SH-SY5Y (cell line): ENCODE measurements around the gene FBN1.

ENCODE experiments used
- GATA2 ChIP-seq: IDR thresholded peaks from 2 replicates; pipeline ENCODE4 v1.6.1; 2011; ENCODE audit warnings: mild to moderate bottlenecking, low read depth, low read length
- GATA3 ChIP-seq: IDR thresholded peaks from 2 replicates; pipeline ENCODE4 v1.6.1; 2011; ENCODE audit warnings: low read depth, mild to moderate bottlenecking, low read length, moderate library complexity

DNA sequence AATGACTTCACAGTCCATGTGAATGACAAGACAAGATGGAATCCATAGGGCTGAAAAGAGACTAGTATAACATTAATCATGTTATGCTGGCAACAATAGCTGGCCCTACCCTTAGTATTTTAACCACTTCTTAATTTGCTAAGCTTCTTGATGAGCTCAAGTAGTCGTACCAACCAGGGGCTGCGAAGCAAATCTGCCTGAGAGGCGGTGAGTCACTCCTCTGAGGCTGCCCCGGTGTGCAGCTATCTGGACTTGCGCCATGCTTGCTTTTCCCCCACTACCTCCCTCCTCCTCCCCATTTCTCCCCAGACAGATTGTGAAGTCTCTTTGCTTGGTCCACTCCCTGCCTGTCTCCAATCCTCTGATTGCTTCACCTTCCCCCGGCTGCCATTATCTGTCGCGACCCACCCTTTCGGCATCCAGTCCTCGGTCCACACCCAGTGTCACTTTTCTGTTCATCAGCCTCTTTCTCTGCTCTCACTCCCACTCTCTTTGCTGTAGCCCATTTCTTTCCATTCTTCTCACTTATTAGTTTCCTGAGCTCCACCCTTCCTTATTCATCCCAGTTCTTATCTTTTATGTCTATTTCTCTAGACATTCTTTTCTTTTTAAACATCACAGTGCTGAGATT is 271.6 kb downstream of the FBN1 start:
- no peak for TF ChIP-seq GATA3
- no peak for TF ChIP-seq GATA2
